ENCODE measurements around the gene ZNF789. TPM values are rescaled to one million over a fixed set of nuclear protein-coding genes. Genes with fewer than 3 reads are reported as not detected.
"Not testable (repeated sequence)": the region's sequence is repeated elsewhere in the genome, so short reads cannot be mapped to it uniquely, and the experiment has no call there.

Gene ZNF789
- 18.6 and 20.4 TPM in 2 replicates for total RNA-seq (2014; rRNA removed; shearing (Covaris generic))

DNA sequence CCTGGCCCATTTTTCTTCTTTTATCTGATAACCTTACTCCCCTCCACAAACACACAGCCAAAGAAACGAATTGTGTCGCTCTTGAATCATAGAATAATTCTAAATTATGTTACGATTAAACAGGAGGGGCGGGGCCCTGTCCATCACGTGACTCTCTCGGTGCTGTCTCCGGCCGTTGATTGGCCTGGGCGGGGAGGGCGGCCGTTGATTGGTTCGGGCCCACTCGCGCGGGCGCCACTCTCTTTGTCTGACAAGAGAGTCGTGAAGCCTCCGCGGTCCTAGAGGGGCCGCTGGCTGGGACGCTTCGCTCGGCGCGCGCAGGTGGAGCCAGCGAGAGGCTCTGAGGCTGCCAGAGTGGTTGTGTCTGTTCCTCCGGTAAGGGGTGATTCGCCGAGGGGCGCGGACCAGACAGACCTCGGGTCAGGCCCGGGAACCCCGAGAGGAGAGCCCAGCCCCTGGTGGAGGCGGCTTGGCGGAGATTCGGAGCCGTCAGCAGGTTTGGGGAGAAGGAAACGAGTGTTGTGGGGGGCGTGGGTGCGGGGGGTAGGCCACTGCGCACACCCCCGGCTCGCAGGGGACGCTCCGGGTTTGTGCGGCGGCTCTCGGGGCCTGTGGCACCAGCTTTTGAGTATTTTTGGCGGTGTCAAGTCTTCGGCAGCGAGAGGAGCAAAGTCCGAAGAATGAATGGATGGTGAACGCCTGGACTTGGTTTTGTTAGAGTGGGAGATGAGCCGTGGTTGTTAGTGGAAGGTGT is at the start of gene ZNF789:
TSS of gene ZNF789 (plus strand) at position 330 of the 754 bp plus-strand sequence. CDS start 3,567 bp downstream, outside the sequence.
- DNase-seq (ENCODE audit: low spot score): peak; percentile 98

DNA sequence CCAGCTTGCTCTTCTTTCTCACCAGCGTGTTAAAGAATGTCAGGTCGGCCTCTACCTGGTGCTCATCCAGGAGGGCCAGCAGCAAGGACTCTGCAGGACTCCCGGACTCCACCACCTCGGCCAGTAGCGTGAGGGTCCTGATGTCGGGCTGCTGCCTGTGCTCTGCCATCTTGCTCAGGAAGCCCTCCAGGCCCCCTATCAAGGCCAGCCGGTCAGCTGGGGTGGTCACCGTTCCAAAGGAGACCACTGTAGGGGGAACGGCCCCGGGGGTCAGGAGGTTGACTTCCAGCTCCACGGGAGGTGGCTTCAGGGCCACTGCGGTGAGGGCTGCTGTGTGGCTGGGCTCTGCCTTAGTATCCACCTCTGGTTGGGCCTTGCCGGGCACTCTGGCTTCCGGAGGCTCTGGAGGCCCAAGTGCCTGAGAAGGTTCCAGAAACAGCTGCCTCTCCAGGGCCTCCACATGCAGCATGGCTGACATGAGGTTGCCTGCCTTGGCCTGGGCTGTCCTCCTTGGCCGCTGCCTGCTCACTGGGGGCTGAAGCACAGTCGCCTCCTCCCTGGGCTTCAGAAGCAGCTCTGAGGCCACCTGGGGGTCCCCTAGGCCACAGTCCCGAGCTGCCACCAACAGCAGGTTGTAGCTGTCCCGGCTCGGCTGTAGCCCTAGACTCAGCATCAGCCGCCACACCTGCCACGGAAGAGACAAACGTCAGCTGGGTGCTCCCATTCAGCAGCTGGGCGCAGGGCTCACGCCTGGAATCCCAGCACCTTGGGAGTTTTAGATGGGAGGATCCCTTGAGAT is 47.6 kb upstream of the ZNF789 start:
- DNase-seq (ENCODE audit: low spot score): no peak

DNA sequence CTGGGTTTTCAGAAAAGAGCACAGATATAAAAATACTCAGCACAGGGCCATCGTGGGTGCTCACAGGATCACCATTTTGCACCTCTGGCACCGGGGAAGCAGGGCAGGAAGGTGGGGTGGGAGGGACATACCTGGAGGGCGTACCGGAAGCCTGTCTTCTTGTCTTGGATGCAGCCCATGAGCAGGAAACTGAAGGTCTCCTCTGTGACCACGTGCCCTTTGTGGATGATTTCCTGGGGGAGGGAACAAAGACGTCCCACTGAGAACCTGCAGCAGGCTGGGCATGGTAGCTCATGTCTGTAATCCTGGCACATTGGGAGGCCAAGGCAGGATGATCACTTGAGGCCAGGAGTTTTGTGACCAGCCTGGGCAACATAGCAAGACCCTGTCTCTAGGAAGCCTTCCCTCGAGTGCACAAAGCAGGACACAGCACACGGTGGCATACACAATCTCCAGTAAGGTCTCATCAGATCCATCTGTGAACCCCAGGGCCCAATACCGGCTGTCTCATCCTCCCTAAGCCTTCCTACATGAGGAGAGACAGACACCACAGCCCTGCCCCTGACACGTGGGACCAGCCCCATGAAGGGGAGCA is 43.6 kb upstream of the ZNF789 start:
- no peak for DNase-seq (ENCODE audit: low spot score)

- DNase-seq (ENCODE audit: low spot score): no peak
These were observed 42.9 kb upstream of the ZNF789 start for GRCh38 chr7:99429756-99430155.

DNA sequence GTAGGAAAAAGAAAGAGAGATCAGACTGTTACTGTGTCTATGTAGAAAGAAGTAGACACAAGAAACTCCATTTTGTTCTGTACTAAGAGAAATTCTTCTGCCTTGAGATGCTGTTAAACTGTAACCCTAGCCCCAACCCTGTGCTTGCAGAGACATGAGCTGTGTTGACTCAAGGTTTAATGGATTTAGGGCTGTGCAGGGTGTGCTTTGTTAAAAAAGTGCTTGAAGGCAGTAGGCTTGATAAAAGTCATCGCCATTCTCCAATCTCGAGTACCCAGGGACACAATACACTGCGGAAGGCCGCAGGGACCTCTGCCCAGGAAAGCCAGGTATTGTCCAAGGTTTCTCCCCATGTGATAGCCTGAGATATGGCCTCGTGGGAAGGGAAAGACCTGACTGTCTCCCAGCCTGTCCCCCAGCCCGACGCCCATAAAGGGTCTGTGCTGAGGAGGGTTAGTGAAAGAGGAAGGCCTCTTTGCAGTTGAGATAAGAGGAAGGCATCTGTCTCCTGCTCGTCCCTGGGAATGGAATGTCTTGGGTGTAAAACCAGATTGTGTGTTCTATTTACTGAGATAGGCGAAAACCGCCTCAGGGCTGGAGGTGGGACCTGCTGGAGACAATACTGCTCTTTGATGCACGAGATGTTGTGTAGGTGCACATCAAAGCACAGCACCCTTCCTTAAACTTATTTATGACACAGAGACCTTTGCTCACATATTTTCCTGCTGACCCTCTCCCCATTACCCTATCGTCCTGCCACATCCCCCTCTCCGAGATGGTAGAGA is 40.7 kb upstream of the ZNF789 start:
- not testable (repeated sequence) for DNase-seq (ENCODE audit: low spot score)

DNA sequence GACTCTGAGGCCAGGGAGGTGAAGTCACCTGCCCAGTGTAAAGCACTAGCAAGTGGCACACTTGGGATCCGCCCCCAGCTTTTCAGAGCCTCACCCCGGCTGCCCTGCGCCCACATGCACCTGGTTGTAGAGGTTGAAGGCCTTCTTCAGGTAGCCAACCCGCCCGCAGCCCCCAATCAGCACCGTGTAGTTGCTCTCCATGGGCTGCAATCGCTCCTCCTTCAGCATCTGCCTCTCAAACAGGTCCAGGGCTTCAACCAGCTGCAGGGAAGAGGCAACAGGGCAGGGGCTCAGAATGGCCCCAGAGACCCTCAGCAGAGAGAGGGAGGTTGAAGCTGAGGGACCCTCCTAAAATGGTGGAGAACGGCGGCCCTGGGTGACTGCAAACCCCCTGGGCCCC is 39.5 kb upstream of the ZNF789 start:
- DNase-seq (ENCODE audit: low spot score): no peak

- DNase-seq (ENCODE audit: low spot score): peak; percentile 30
These were observed 34.6 kb upstream of the ZNF789 start for GRCh38 chr7:99437946-99438572.

DNA sequence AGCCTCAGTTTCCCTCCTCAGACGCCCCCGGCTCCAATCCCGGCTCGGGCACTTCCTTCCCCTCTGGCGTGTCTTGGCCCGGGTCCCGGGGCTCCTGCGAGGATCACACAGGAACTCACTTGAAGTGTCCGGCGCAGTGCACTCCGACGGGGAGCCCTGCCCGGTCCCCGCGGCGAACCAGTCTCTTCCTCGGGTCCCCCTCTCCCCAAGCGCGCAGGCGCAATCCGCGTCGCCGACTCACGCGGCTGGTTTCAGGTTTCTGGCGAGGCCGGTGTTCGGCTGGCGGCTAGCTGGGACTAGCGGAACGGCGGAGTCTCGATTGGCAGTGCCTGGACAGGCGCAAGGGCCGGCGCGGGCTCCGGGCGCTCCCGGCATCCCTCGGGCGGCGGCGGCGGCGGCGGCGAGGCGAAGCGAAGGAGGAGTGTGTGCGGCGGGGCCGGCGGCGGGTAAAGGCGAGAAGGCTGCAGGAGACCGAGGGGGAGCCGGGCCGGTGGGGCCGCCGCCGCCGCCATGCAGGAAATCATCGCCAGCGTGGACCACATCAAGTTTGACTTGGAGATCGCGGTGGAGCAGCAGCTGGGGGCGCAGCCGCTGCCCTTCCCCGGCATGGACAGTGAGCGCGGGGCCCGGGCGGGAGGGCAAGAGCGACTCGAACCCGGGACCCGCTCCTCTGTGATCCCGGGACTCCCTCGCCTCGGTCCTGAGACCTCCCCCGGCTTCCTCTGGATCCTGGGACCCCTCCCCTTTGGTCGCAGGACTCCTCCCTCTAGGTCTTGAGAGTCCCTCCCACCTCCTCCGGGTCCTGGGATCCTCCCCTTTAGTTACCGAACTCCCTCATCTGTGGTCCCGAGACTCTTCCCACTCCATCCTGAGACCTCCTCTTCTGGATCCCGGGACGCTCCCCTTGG is 33.9 kb upstream of the ZNF789 start, which contains the start of the genes CPSF4 and PTCD1:
TSS of gene CPSF4 (plus strand) at position 371 of the 908 bp plus-strand sequence. CDS start at position 511, 140 bp downstream.
TSS of gene PTCD1 (minus strand) at position 226 of the 908 bp plus-strand sequence. CDS start 3,556 bp downstream, outside the sequence.
- DNase-seq (ENCODE audit: low spot score): peak; percentile 99

GRCh38 chr7:99440195-99440594 is 32.5 kb upstream of the ZNF789 start:
- no peak for DNase-seq (ENCODE audit: low spot score)

DNA sequence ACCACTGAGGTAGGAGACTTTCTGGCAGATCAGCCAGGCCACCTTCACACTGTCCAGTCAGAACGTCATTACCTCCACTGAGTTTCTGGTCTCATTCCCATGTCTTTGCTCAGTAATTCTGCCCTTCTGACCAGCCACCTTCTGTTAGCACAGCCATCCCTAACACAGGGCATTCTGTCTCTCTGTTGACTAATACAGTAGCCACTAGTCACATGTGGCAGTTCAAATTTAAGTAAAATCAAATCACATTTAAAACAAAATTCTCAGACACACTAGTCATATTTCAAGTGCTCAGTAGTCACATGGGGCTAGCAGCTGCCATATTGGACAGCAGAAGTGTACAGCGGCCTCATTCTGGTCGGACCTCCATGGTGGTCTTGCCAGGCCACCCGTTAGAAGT is 26.6 kb upstream of the ZNF789 start:
- DNase-seq (ENCODE audit: low spot score): no peak

DNA sequence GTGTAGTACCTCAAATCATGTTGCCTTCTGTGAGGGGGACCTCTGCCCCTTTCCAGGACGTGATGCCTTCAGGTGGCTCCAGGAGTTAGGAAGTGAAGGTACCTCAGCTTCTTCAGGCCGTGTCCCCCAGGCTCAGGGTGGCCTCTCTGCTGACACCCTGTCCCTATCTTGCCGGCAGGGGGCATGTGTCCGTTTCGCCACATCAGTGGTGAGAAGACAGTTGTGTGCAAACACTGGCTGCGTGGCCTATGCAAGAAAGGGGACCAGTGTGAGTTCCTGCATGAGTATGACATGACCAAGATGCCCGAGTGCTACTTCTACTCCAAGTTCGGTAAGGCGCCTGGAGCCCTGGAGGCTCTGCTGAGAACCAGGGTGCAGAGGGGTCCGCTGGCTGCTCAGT is 24.7 kb upstream of the ZNF789 start:
- DNase-seq (ENCODE audit: low spot score): no peak

GRCh38 chr7:99448855-99449254 is 23.8 kb upstream of the ZNF789 start:
- no peak for DNase-seq (ENCODE audit: low spot score)

- DNase-seq (ENCODE audit: low spot score): no peak
These were observed 23.4 kb upstream of the ZNF789 start for GRCh38 chr7:99449326-99449725.

- no peak for DNase-seq (ENCODE audit: low spot score)
These were observed 20.8 kb upstream of the ZNF789 start for GRCh38 chr7:99451936-99452335.

- no peak for DNase-seq (ENCODE audit: low spot score)
These were observed 20.1 kb upstream of the ZNF789 start for GRCh38 chr7:99452541-99452940.

DNA sequence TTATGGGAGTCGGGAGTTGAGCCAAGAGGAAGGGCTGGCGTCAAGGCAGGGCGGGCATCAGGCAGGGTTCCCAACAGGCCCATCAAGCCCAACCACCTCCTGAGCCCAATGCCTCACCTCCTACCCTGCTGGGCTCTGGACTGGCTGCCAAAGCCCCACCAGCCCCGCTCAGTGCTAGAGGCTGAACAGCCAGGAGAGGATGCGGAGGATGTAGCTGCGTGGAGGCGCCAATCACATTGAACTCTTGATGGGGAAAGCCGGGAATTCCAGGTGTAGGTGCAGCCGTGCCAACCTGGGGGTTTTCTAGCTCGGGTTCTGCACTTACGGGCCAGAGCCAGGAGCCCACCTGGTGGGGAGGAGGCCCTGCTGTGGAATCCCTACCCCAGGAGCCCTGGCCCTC is 19.6 kb upstream of the ZNF789 start:
- DNase-seq (ENCODE audit: low spot score): no peak

DNA sequence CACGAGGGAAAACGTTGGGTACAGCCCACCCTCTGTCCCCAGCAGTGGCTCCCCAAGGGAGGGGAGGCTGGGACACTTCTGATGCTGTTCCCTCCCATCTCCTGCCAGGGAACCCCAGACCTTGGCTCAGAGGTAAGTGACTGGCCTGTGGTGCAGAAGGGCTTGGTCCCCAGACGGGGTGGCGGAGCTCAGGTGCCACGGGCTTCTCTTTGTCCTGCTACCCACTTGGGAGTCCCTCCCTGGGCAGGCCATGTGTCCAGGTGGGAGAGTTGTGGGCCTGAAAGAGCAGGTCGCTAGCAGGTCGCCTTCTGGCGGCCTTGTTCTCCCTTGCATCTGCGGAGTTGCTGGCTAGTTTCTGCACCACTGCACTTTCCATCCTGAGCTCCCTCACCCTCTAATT is 16.8 kb upstream of the ZNF789 start:
- no peak for DNase-seq (ENCODE audit: low spot score)

DNA sequence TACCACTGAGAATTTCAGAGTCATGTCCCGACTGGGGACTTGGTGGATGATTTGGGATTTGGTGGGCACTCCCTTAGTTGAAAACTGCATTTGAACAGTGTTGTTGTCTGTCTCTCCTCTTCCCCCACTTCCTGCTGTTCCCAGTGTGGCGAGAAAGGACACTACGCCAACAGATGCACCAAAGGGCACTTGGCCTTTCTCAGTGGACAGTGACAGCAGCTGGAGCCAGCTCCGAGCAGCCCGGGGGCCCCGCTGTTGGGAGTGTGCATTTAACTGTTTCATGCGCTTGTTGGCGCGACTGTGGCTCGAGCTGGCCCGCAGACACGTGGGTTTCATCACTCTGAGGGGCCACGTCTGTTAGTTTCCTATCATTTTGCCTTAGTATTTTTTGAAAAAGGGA is 16.4 kb upstream of the ZNF789 start:
- DNase-seq (ENCODE audit: low spot score): no peak

DNA sequence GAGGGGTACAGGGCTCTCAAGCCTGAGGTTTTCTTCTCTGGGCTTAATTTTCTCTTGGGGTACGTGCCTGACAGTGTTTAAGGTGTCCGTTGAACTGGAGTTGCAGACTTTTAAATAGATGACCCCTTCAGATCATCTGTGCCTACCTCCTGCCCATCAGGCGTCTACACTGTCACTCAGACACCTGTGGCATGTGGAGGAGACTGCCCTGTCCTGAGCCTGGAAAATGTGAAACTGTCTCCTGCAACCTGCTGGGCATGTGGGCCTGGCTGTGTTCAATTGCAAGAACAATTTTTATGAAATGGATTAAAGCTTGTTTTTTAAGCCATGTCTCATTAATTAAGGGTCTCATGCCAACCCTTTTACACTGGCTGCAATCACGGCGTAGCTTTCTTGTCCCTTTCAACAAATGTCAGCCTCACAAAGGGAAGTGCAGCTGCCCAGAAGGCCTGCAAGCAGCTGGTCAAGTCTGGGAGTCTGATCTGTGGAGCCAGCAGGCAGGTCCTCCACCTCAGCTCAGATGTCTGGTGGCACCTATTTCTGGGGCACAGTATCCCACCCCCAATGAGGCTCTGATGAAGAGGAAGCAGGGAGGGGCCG is 15.5 kb upstream of the ZNF789 start:
- DNase-seq (ENCODE audit: low spot score): no peak

Measured in HT-29 (cell line).